ENCODE measurements around the gene BAIAP3.

Gene BAIAP3, protein sequence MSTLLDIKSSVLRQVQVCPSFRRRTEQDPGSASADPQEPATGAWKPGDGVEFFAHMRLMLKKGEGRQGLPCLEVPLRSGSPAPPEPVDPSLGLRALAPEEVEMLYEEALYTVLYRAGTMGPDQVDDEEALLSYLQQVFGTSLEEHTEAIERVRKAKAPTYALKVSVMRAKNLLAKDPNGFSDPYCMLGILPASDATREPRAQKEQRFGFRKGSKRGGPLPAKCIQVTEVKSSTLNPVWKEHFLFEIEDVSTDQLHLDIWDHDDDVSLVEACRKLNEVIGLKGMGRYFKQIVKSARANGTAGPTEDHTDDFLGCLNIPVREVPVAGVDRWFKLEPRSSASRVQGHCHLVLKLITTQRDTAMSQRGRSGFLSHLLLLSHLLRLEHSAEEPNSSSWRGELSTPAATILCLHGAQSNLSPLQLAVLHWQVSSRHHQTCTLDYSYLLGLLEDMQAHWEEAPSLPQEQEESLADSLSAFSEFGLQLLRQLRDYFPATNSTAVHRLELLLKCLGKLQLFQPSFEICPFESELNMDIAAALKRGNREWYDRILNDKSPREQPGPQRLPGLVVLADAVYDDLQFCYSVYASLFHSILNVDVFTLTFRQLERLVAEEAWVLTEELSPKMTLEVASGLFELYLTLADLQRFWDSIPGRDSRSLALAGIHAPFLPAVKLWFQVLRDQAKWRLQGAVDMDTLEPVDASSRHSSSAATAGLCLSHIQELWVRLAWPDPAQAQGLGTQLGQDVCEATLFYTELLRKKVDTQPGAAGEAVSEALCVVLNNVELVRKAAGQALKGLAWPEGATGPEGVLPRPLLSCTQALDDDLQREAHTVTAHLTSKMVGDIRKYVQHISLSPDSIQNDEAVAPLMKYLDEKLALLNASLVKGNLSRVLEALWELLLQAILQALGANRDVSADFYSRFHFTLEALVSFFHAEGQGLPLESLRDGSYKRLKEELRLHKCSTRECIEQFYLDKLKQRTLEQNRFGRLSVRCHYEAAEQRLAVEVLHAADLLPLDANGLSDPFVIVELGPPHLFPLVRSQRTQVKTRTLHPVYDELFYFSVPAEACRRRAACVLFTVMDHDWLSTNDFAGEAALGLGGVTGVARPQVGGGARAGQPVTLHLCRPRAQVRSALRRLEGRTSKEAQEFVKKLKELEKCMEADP

DNA sequence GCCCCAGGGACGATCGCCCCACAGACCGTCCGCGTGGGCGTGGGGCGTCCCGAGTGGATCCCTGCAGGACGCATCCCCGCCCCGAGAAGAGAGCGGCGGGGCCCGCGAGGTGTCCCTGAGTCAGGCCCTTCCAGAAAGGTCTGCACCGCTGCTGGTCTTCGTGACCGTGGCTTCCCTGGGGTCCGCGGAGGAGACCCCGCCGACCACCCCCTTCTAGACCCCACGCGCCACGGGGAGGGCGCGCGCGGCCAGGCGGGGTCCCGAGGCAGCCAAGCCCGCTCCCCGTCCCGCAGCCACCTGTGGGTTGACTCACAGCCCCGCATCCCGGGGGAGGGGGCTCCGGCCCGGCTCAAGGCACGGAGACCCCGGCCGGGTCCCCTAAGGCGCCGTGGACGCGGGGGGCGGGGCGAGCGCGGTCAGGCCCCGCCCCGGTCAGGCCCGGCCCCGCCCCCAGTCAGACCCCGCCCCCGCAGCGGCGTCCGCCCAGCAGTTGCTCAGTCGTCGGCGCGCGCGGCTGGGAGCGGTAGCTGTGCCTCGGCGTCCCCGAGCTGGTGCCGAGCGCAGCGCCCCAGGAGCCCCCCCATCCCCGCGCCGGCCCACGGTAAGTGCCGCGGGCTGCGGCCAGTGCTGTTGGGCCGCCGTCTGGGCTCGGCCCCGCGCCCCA lies at the start of gene BAIAP3:
TSS of gene BAIAP3 (plus strand) at position 497 of the 664 bp plus-strand sequence. CDS start 4,905 bp downstream, outside the sequence.
- Histone ChIP-seq H3K27ac (no peak within 1 kb of the TSS), H3K4me3 (peak within 1 kb of the TSS; percentile 70)
- no peak for TF ChIP-seq CTCF (IDR thresholded peaks at IDR 0.05)
- no peak for DNase-seq (ENCODE audit: low spot score)

- TF ChIP-seq CTCF (IDR thresholded peaks at IDR 0.05): no peak
- no peak for DNase-seq (ENCODE audit: low spot score)
- no peak overlapping the region for H3K4me3 ChIP-seq
- H3K27ac ChIP-seq: no peak overlapping the region
These were observed 49.3 kb upstream of the BAIAP3 start for GRCh38 chr16:1283996-1284616.

GRCh38 chr16:1285669-1286512 lies 47.6 kb upstream of the BAIAP3 start:
- DNase-seq (ENCODE audit: low spot score): no peak
- no peak for TF ChIP-seq CTCF (IDR thresholded peaks at IDR 0.05)
- Histone ChIP-seq H3K4me3 (no peak overlapping the region), H3K27ac (no peak overlapping the region)

GRCh38 chr16:1286513-1287094 lies 46.8 kb upstream of the BAIAP3 start:
- Histone ChIP-seq H3K4me3 (no peak overlapping the region), H3K27ac (no peak overlapping the region)
- no peak for DNase-seq (ENCODE audit: low spot score)
- no peak for TF ChIP-seq CTCF (IDR thresholded peaks at IDR 0.05)

- Histone ChIP-seq H3K27ac (no peak overlapping the region), H3K4me3 (no peak overlapping the region)
- no peak for TF ChIP-seq CTCF (IDR thresholded peaks at IDR 0.05)
- DNase-seq (ENCODE audit: low spot score): no peak
These were observed 45.3 kb upstream of the BAIAP3 start for GRCh38 chr16:1287982-1288670.
